SK-N-SH treated with all-trans-retinoic acid at 6 μM for 48 hours (cell line): ENCODE measurements around the gene MSN.

Experiments
- ATAC-seq: fragments of 200-7000 bp; cut with Tn5 transposase; 3 replicates; pipeline ENCODE4 v1.9.1; 2020; ENCODE audit warnings: mild to moderate bottlenecking, moderate library complexity
- ARNTL ChIP-seq: fragments of 450-650 bp; formaldehyde crosslinking; IDR thresholded peaks from 2 replicates; pipeline ENCODE4 v1.5.0; 2020; ENCODE audit warnings: low read depth, mild to moderate bottlenecking, moderate library complexity, borderline replicate concordance
- CSDC2 ChIP-seq: fragments of 250-450 bp; sonication (Bioruptor Pico); IDR thresholded peaks from 2 replicates; pipeline ENCODE4 v1.5.0; 2020; ENCODE audit warnings: mild to moderate bottlenecking, moderate library complexity
- ESRRG ChIP-seq: fragments of 250-450 bp; sonication (Bioruptor Pico); IDR thresholded peaks from 2 replicates; pipeline ENCODE4 v1.6.1; 2021; ENCODE audit warnings: mild to moderate bottlenecking
- GLIS3 ChIP-seq: fragments of 250-450 bp; sonication (Bioruptor Pico); IDR thresholded peaks from 2 replicates; pipeline ENCODE4 v1.5.0; 2020; ENCODE audit warnings: mild to moderate bottlenecking, moderate library complexity
- ISL1 ChIP-seq: fragments of 250-450 bp; sonication (Bioruptor Pico); IDR thresholded peaks from 2 replicates; pipeline ENCODE4 v2.1.2; 2022; ENCODE audit warnings: mild to moderate bottlenecking, moderate library complexity
- OSR1 ChIP-seq: fragments of 250-450 bp; sonication (Bioruptor Pico); IDR thresholded peaks from 2 replicates; pipeline ENCODE4 v1.8.0; 2022; ENCODE audit warnings: moderate library complexity, mild to moderate bottlenecking, inconsistent platforms
- PPARA ChIP-seq: fragments of 250-450 bp; sonication (Bioruptor Pico); IDR thresholded peaks from 2 replicates; pipeline ENCODE4 v1.5.0; 2020; ENCODE audit warnings: mild to moderate bottlenecking, borderline replicate concordance
- RARB ChIP-seq: fragments of 250-450 bp; sonication (Bioruptor Pico); IDR thresholded peaks from 2 replicates; pipeline ENCODE4 v1.8.0; 2021; ENCODE audit warnings: mild to moderate bottlenecking, moderate library complexity
- SNAI2 ChIP-seq: fragments of 250-450 bp; sonication (Bioruptor Pico); IDR thresholded peaks from 2 replicates; pipeline ENCODE4 v1.5.0; 2020; ENCODE audit warnings: mild to moderate bottlenecking, moderate library complexity
- TOX ChIP-seq: fragments of 250-450 bp; sonication (Bioruptor Pico); IDR thresholded peaks from 2 replicates; pipeline ENCODE4 v1.8.0; 2021; ENCODE audit warnings: mild to moderate bottlenecking, moderate library complexity, borderline replicate concordance
- ZC3H10 ChIP-seq: fragments of 250-450 bp; sonication (Bioruptor Pico); IDR thresholded peaks from 2 replicates; pipeline ENCODE4 v1.5.1; 2021; ENCODE audit warnings: mild to moderate bottlenecking, moderate library complexity
- ZFP3 ChIP-seq: fragments of 250-450 bp; sonication (Bioruptor Pico); IDR thresholded peaks from 2 replicates; pipeline ENCODE4 v1.5.0; 2020; ENCODE audit warnings: mild to moderate bottlenecking, moderate library complexity
- ZFP30 ChIP-seq: fragments of 450-650 bp; formaldehyde crosslinking; IDR thresholded peaks from 2 replicates; pipeline ENCODE4 v1.5.0; 2022; ENCODE audit warnings: mild to moderate bottlenecking, moderate library complexity
- ZNF565 ChIP-seq: fragments of 450-650 bp; formaldehyde crosslinking; conservative IDR thresholded peaks from 2 replicates; pipeline ENCODE4 v1.5.0; 2020; ENCODE audit warnings: low read depth, mild to moderate bottlenecking, moderate library complexity
- ZNF70 ChIP-seq: fragments of 450-650 bp; formaldehyde crosslinking; IDR thresholded peaks from 2 replicates; pipeline ENCODE4 v1.5.0; 2020; ENCODE audit warnings: mild to moderate bottlenecking, moderate library complexity
- ZNF8 ChIP-seq: fragments of 450-650 bp; formaldehyde crosslinking; IDR thresholded peaks from 2 replicates; pipeline ENCODE4 v1.5.0; 2020; ENCODE audit warnings: mild to moderate bottlenecking, moderate library complexity
- TF ChIP-seq, protein P1 (sequence below): fragments of 250-450 bp; sonication (Bioruptor Pico); IDR thresholded peaks from 2 replicates; pipeline ENCODE4 v1.5.1; 2020; ENCODE audit warnings: low read depth, mild to moderate bottlenecking, moderate library complexity
- TF ChIP-seq, protein P2 (sequence below): fragments of 250-450 bp; sonication (Bioruptor Pico); IDR thresholded peaks from 2 replicates; pipeline ENCODE4 v1.5.1; 2021; ENCODE audit warnings: mild to moderate bottlenecking, moderate library complexity
- TF ChIP-seq, protein P3 (sequence below): fragments of 250-450 bp; sonication (Bioruptor Pico); IDR thresholded peaks from 2 replicates; pipeline ENCODE4 v1.8.0; 2020; ENCODE audit warnings: mild to moderate bottlenecking, moderate library complexity, borderline replicate concordance
- TF ChIP-seq, protein P4 (sequence below): fragments of 250-450 bp; sonication (Bioruptor Pico); IDR thresholded peaks from 2 replicates; pipeline ENCODE4 v1.8.0; 2021; ENCODE audit warnings: low read depth, mild to moderate bottlenecking, moderate library complexity, borderline replicate concordance

MSN gene

DNA sequence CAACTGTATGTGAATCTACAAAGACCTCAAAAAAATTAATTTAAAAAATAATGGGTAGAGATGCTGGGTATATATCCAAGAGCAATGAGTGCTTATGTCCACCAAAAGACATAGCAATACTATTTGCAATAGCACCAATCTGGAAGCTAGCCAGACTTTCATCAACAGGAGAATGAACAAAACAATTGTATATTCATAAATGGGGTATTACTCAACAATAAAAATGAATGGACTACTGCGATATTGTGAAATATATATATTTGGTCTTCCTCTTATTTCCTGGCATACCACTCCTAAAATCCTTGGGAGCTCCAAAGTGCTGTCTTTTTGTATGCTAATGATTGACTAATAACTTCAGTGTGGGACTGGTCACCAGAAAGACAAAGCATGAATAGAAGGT, 77.5 kb downstream of the MSN start (continued):
- TF ChIP-seq ZNF565: no peak

DNA sequence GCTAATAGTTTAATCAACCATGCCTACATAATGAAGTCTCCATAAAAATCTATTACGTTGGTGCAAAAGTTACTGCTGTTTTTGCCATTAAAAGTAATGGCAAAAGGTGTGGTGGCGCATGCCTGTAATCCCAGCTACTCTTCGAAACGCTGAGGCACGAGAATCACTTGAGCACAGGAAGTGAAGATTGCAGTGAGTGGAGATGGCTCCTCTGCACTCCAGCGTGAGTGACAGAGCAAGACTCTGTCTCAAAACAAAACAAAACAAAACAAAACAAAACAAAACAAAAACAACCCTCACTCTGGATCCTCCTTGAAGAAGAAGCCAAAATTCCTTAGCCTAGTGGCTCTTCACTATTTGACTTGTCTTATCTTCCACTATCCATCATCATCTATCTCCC, 78.0 kb downstream of the MSN start:
- TF ChIP-seq ZFP3 (no peak), ZNF8 (CRISPR knock-in tag) (no peak), ZFP30 (CRISPR knock-in tag) (no peak), ZNF70 (no peak), TOX (CRISPR knock-in tag) (no peak)
- TF ChIP-seq, protein P1, sequence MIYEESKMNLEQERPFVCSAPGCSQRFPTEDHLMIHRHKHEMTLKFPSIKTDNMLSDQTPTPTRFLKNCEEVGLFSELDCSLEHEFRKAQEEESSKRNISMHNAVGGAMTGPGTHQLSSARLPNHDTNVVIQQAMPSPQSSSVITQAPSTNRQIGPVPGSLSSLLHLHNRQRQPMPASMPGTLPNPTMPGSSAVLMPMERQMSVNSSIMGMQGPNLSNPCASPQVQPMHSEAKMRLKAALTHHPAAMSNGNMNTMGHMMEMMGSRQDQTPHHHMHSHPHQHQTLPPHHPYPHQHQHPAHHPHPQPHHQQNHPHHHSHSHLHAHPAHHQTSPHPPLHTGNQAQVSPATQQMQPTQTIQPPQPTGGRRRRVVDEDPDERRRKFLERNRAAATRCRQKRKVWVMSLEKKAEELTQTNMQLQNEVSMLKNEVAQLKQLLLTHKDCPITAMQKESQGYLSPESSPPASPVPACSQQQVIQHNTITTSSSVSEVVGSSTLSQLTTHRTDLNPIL (CRISPR knock-in tag): no peak
- TF ChIP-seq, protein P2, sequence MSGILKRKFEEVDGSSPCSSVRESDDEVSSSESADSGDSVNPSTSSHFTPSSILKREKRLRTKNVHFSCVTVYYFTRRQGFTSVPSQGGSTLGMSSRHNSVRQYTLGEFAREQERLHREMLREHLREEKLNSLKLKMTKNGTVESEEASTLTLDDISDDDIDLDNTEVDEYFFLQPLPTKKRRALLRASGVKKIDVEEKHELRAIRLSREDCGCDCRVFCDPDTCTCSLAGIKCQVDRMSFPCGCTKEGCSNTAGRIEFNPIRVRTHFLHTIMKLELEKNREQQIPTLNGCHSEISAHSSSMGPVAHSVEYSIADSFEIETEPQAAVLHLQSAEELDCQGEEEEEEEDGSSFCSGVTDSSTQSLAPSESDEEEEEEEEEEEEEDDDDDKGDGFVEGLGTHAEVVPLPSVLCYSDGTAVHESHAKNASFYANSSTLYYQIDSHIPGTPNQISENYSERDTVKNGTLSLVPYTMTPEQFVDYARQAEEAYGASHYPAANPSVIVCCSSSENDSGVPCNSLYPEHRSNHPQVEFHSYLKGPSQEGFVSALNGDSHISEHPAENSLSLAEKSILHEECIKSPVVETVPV: no peak

DNA sequence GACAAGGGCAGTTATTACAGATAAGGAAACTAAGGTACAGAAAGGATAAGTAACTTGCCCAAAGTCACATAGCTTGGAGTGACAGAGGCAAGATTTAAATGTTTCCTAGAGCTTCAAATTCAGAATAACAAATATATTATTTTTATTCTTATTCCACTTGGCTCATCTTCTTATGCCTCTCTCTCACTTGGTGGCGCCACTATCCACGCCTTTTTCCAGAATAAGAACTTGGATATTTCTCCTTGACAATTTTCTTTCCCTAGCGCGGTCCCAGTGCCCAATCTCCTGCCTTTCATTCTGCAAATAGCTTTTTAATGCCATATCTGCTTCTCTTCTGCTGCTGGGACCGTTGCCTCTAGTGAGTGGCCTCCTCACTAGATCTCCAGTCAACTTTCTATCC, 78.5 kb downstream of the MSN start:
- TF ChIP-seq ZC3H10 (CRISPR knock-in tag) (no peak), ZNF8 (CRISPR knock-in tag) (no peak), ZFP3 (no peak), ARNTL (no peak), ESRRG (no peak), SNAI2 (CRISPR knock-in tag) (no peak), ZNF70 (no peak), ISL1 (CRISPR knock-in tag) (no peak), RARB (CRISPR knock-in tag) (no peak), TOX (CRISPR knock-in tag) (no peak), GLIS3 (no peak), OSR1 (CRISPR knock-in tag) (no peak)
- TF ChIP-seq, protein P3, sequence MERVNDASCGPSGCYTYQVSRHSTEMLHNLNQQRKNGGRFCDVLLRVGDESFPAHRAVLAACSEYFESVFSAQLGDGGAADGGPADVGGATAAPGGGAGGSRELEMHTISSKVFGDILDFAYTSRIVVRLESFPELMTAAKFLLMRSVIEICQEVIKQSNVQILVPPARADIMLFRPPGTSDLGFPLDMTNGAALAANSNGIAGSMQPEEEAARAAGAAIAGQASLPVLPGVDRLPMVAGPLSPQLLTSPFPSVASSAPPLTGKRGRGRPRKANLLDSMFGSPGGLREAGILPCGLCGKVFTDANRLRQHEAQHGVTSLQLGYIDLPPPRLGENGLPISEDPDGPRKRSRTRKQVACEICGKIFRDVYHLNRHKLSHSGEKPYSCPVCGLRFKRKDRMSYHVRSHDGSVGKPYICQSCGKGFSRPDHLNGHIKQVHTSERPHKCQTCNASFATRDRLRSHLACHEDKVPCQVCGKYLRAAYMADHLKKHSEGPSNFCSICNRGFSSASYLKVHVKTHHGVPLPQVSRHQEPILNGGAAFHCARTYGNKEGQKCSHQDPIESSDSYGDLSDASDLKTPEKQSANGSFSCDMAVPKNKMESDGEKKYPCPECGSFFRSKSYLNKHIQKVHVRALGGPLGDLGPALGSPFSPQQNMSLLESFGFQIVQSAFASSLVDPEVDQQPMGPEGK (CRISPR knock-in tag): no peak
- TF ChIP-seq, protein P2: no peak
- peak; percentile 20; the same call in 1 of the 3 replicates for ATAC-seq

More for the DNA sequence above, 78.0 kb downstream of the MSN start:
- 0 out of 3 replicates have a peak, but pooled peaks have one; percentile 13 for ATAC-seq

DNA sequence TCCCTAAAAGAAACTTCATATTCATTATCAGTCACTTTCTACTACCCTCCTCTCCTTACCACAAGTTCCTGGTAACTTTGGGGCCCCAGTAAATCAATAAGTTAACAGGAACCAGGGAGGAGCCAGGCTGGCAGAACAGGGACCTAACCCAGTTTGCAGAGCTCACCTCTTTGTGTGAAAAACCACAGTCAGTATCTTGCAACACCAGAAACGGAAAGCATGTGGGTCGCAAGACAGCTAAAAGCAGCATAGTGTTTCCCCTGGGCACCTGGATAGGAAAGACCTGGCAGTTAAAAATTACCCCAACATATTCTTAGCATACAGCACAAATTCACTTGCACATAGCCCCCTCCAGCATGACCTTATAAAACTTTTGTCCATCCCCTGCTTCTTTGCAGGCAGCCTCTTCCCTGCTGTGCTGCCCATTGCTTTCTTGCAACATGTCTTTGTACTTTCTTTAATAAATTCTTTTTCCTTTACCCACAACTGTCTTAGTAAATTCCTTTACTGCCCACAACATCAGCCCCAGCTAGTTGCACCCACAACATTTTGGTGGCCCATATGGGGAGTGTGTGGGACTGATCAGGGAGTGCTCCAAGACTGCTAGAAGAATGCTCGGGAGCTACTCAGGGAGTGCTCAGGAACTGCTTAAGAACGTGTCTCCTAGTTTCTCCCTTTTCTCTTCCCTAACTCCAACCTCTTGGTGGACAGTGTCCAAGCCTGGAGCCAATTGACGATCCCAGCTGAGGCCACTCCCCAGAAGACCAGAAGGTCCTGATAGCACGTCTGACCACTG, 83.4 kb downstream of the MSN start:
- TF ChIP-seq ZNF565 (no peak), ZC3H10 (CRISPR knock-in tag) (no peak), ZNF8 (CRISPR knock-in tag) (no peak), ZFP3 (no peak), ISL1 (CRISPR knock-in tag) (no peak), CSDC2 (CRISPR knock-in tag) (no peak), ZNF70 (no peak), PPARA (CRISPR knock-in tag) (no peak)
- TF ChIP-seq, protein P4, sequence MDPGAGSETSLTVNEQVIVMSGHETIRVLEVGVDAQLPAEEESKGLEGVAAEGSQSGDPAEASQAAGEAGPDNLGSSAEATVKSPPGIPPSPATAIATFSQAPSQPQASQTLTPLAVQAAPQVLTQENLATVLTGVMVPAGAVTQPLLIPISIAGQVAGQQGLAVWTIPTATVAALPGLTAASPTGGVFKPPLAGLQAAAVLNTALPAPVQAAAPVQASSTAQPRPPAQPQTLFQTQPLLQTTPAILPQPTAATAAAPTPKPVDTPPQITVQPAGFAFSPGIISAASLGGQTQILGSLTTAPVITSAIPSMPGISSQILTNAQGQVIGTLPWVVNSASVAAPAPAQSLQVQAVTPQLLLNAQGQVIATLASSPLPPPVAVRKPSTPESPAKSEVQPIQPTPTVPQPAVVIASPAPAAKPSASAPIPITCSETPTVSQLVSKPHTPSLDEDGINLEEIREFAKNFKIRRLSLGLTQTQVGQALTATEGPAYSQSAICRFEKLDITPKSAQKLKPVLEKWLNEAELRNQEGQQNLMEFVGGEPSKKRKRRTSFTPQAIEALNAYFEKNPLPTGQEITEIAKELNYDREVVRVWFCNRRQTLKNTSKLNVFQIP (CRISPR knock-in tag): no peak
- TF ChIP-seq, all 23 proteins: peak for 0
- no peak for ATAC-seq
